Superior temporal gyrus (tissue), 1 donor: ENCODE measurements around the gene CPSF2.
"Not testable (repeated sequence)": the region's sequence is repeated elsewhere in the genome, so short reads cannot be mapped to it uniquely, and the experiment has no call there.

Experiments used
- DNase-seq: peaks from one replicate; pipeline ENCODE4 v3.0.0-alpha.2; 2016; ENCODE audit errors: extremely low spot score

Gene CPSF2

GRCh38 chr14:92154283-92154942 is 32.6 kb downstream of the CPSF2 start:
- DNase-seq, result no peak

GRCh38 chr14:92160619-92161018 is 38.9 kb downstream of the CPSF2 start:
- DNase-seq, result no peak

GRCh38 chr14:92161521-92161920 is 39.8 kb downstream of the CPSF2 start:
- DNase-seq, result no peak

- DNase-seq, result no peak
These were observed 43.2 kb downstream of the CPSF2 start for GRCh38 chr14:92164958-92165357.

GRCh38 chr14:92173668-92174067 is 51.9 kb downstream of the CPSF2 start:
- DNase-seq, result no peak

- no peak for DNase-seq
These were observed 54.0 kb downstream of the CPSF2 start for GRCh38 chr14:92175811-92176210.

GRCh38 chr14:92176476-92176875 is 54.7 kb downstream of the CPSF2 start:
- no peak for DNase-seq

GRCh38 chr14:92179178-92179577 is 57.4 kb downstream of the CPSF2 start:
- DNase-seq, result not testable (repeated sequence)

GRCh38 chr14:92185559-92185958 is 63.8 kb downstream of the CPSF2 start:
- no peak for DNase-seq

GRCh38 chr14:92187616-92188015 is 65.8 kb downstream of the CPSF2 start:
- DNase-seq, result not testable (repeated sequence)

- DNase-seq, result no peak
These were observed 69.0 kb downstream of the CPSF2 start for GRCh38 chr14:92190768-92191167.

GRCh38 chr14:92198804-92199203 is 77.0 kb downstream of the CPSF2 start:
- no peak for DNase-seq

- DNase-seq, result no peak
These were observed 78.0 kb downstream of the CPSF2 start for GRCh38 chr14:92199763-92200162.

- DNase-seq, result no peak
These were observed 81.3 kb downstream of the CPSF2 start for GRCh38 chr14:92203116-92203515.

- no peak for DNase-seq
These were observed 83.0 kb downstream of the CPSF2 start for GRCh38 chr14:92204792-92205191.

GRCh38 chr14:92207012-92207927 is 85.5 kb downstream of the CPSF2 start:
- DNase-seq, result no peak

GRCh38 chr14:92207928-92208265 is 86.1 kb downstream of the CPSF2 start:
- DNase-seq, result no peak

GRCh38 chr14:92209141-92209540 is 87.4 kb downstream of the CPSF2 start:
- no peak for DNase-seq

- DNase-seq, result not testable (repeated sequence)
These were observed 91.4 kb downstream of the CPSF2 start for GRCh38 chr14:92213125-92213524.

GRCh38 chr14:92215579-92215978 is 93.8 kb downstream of the CPSF2 start:
- no peak for DNase-seq

GRCh38 chr14:92217936-92218335 is 96.2 kb downstream of the CPSF2 start:
- no peak for DNase-seq
